HepG2 (cell line): Measurements from ENCODE around the gene BEST2. TPM values are rescaled to one million over a fixed set of nuclear protein-coding genes. Genes with fewer than 3 reads are reported as not detected.
A peak's percentile ranks its signal among the peaks of the same experiment; 100 is the strongest.

Experiments used
- AKNA ChIP-seq: sonication (generic); formaldehyde crosslinking; IDR thresholded peaks from 2 replicates; pipeline ENCODE4 v1.4.0; 2020; ENCODE audit warnings: missing genetic modification reagents, borderline replicate concordance
- DRAP1 ChIP-seq: IDR thresholded peaks from 2 replicates; pipeline ENCODE4 v1.6.1; 2016; ENCODE audit warnings: missing genetic modification reagents, missing compliant biosample characterization
- GABPA ChIP-seq, 2 experiments: IDR thresholded peaks; 2 replicates each; pipeline ENCODE4 v1.6.1; 2011 to 2016; ENCODE audit warnings: low read depth in 2 of 2, low read length in 1 of 2, missing biosample characterization in 1 of 2, missing genetic modification characterization in 1 of 2
- IRF9 ChIP-seq: sonication (generic); formaldehyde crosslinking; IDR thresholded peaks from 2 replicates; pipeline ENCODE4 v1.8.0; 2022; ENCODE audit warnings: missing genetic modification reagents, mild to moderate bottlenecking, borderline replicate concordance
- KDM5A ChIP-seq: fragments of 200-600 bp; sonication (generic); IDR thresholded peaks from 2 replicates; pipeline ENCODE4 v1.7.0; 2018; ENCODE audit warnings: antibody characterized with exemption, mild to moderate bottlenecking, low read length, borderline replicate concordance
- MAX ChIP-seq: IDR thresholded peaks from 2 replicates; pipeline ENCODE4 v1.6.1; 2012; ENCODE audit warnings: inconsistent platforms
- MAZ ChIP-seq, 2 experiments: sonication (generic) in 1 of 2; formaldehyde crosslinking in 1 of 2; IDR thresholded peaks; 2 replicates each; pipeline versions ENCODE4 v1.5.0 to v1.6.1; 2012 to 2020; ENCODE audit warnings: low read depth in 2 of 2, mild to moderate bottlenecking in 2 of 2, borderline replicate concordance in 1 of 2, improper control_type of control experiment in 1 of 2, low read length in 1 of 2, missing genetic modification reagents in 1 of 2, moderate library complexity in 1 of 2
- MTERF4 ChIP-seq: sonication (generic); formaldehyde crosslinking; IDR thresholded peaks from 2 replicates; pipeline ENCODE4 v1.8.0; 2023; ENCODE audit warnings: mild to moderate bottlenecking, missing genetic modification reagents
- NR2F2 ChIP-seq: IDR thresholded peaks from 2 replicates; pipeline ENCODE4 v1.6.1; 2012; ENCODE audit warnings: low read depth, inconsistent platforms, borderline replicate concordance
- REST ChIP-seq, 2 experiments: IDR thresholded peaks; 2 replicates each; pipeline ENCODE4 v1.6.1; 2011 to 2012; ENCODE audit warnings: low read length in 2 of 2, borderline replicate concordance in 1 of 2, low read depth in 1 of 2, mild to moderate bottlenecking in 1 of 2, moderate library complexity in 1 of 2
- SATB2 ChIP-seq: sonication (generic); formaldehyde crosslinking; IDR thresholded peaks from 2 replicates; pipeline ENCODE4 v1.5.0; 2020; ENCODE audit warnings: missing genetic modification reagents
- ZFP36L1 ChIP-seq: sonication (generic); formaldehyde crosslinking; IDR thresholded peaks from 2 replicates; pipeline ENCODE4 v1.8.0; 2022; ENCODE audit warnings: mild to moderate bottlenecking, missing genetic modification reagents, moderate library complexity
- ZMYM4 ChIP-seq: sonication (generic); formaldehyde crosslinking; IDR thresholded peaks from 2 replicates; pipeline ENCODE4 v1.8.1; 2023; ENCODE audit warnings: mild to moderate bottlenecking, missing genetic modification reagents
- ZNF788 ChIP-seq: sonication (generic); formaldehyde crosslinking; IDR thresholded peaks from 2 replicates; pipeline ENCODE4 v1.5.0; 2020; ENCODE audit warnings: mild to moderate bottlenecking, missing genetic modification reagents, borderline replicate concordance
- ZSCAN30 ChIP-seq: sonication (generic); formaldehyde crosslinking; IDR thresholded peaks from 2 replicates; pipeline ENCODE4 v1.5.0; 2020; ENCODE audit warnings: mild to moderate bottlenecking, missing genetic modification reagents
- polyA plus RNA-seq, 8 experiments: library from polyadenylated mRNA; depleted of rRNA in 3 of 8; stranded (reverse) in 7 of 8; unstranded in 1 of 8; fragments of >200 nt; fragmentation: Illumina TruSeq in 4 of 8; extraction: Trizol in 4 of 8; gene quantifications; 2 replicates each; pipeline versions ENCODE4 v1.2.1 to v1.2.3, GENCODE V29; 2011 to 2016; ENCODE audit warnings: low read depth in 4 of 8, missing spikeins in 1 of 8, mixed read lengths in 1 of 8; ENCODE audit not compliant: insufficient read depth in 1 of 8
- total RNA-seq, 5 experiments: library from RNA; depleted of rRNA; stranded (reverse); fragments of >200 nt; fragmentation: Illumina TruSeq; extraction: Trizol; gene quantifications; 2 replicates each; pipeline ENCODE4 v1.2.3, GENCODE V29; 2016; ENCODE audit warnings: low read depth in 1 of 5

Gene BEST2
- total and polyA plus RNA-seq, 2 of the 13 experiments (the other 11 are each of a cell fraction or from before 2014, with no cell fraction given) = not detected

GRCh38 chr19:12736995-12737834 is 14.4 kb upstream of the BEST2 start, which contains the start of gene GET3 (continued):
- TF ChIP-seq AKNA (CRISPR knock-in tag) (no peak), DRAP1 (peak; percentile 8; the same call in 1 of the 2 replicates), ZSCAN30 (CRISPR knock-in tag) (no peak), MAX (peak; percentile 92), REST (IDR thresholded peaks at IDR 0.05; ENCODE audit: borderline replicate concordance in 1 of 2, low read depth in 1 of 2, low read length in 2 of 2) (peak in 1 of 2 experiments; percentile 38; a peak in 1 of 4 replicates), MTERF4 (no peak), SATB2 (CRISPR knock-in tag) (no peak), ZNF788 (peak; percentile 67; the same call in 1 of the 2 replicates), GABPA (IDR thresholded peaks at IDR 0.05; ENCODE audit: low read depth, low read length) (peak; percentile 16; the same call in 1 of the 2 replicates), GABPA (CRISPR knock-in tag; IDR thresholded peaks at IDR 0.05; ENCODE audit: low read depth) (peak; percentile 73; the same call in 1 of the 2 replicates), MAZ (IDR thresholded peaks at IDR 0.05; ENCODE audit: borderline replicate concordance, low read depth, low read length) (0 out of 2 replicates have a peak, but pooled peaks have one; percentile 28), MAZ (CRISPR knock-in tag; IDR thresholded peaks at IDR 0.05; ENCODE audit: low read depth) (peak; percentile 36; the same call in 1 of the 2 replicates), NR2F2 (no peak), ZMYM4 (CRISPR knock-in tag) (peak; percentile 25), ZFP36L1 (CRISPR knock-in tag) (peak; percentile 98), IRF9 (no peak), KDM5A (peak; percentile 100)
